Measurements from ENCODE around the gene TIRAP. TPM values are rescaled to one million over a fixed set of nuclear protein-coding genes. Genes with fewer than 3 reads are reported as not detected.
"Not testable (repeated sequence)": the region's sequence is repeated elsewhere in the genome, so short reads cannot be mapped to it uniquely, and the experiment has no call there.

The TIRAP gene
- total RNA-seq, 4 donors from 2014 or later = 4.5 to 5.8 (median 5.6) TPM

- in situ Hi-C loops (cut with MboI; ENCODE audit: low sequenced_read_pairs in 4 of 4) (loop anchor here in 1 of 4 donors (25.0 kb wide), 1 partner anchor 179 kb away; no protein-coding TSS in a partner anchor), intact Hi-C loops (cut with DNase I; ENCODE audit: low total_unique reads) (loop anchor here (5.0 kb wide), 1 partner anchor 49 kb away; the partner anchor contains the start of gene ST3GAL4)
- peak; percentile 49 to 59 for ATAC-seq
- TF ChIP-seq POLR2A (IDR thresholded peaks at IDR 0.05) = no peak
- TF ChIP-seq, protein P1, sequence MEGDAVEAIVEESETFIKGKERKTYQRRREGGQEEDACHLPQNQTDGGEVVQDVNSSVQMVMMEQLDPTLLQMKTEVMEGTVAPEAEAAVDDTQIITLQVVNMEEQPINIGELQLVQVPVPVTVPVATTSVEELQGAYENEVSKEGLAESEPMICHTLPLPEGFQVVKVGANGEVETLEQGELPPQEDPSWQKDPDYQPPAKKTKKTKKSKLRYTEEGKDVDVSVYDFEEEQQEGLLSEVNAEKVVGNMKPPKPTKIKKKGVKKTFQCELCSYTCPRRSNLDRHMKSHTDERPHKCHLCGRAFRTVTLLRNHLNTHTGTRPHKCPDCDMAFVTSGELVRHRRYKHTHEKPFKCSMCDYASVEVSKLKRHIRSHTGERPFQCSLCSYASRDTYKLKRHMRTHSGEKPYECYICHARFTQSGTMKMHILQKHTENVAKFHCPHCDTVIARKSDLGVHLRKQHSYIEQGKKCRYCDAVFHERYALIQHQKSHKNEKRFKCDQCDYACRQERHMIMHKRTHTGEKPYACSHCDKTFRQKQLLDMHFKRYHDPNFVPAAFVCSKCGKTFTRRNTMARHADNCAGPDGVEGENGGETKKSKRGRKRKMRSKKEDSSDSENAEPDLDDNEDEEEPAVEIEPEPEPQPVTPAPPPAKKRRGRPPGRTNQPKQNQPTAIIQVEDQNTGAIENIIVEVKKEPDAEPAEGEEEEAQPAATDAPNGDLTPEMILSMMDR (IDR thresholded peaks at IDR 0.05 in 4 of 5, conservative IDR thresholded peaks at IDR 0.05 in 1 of 5) = no peak
- no peaks in the 10 kb centered on the region for H3K36me3 ChIP-seq
- DNase-seq = peak in 1 of 2 donors; percentile 45
- H3K4me1 ChIP-seq = peaks cover 22 to 42% of the 10 kb centered on the region in 2 donors
- no peaks in the 10 kb centered on the region for H3K27me3 ChIP-seq
- H3K27ac ChIP-seq = peak overlapping the region; percentile 67 to 79 (median 76)
- H3K4me3 ChIP-seq = peak overlapping the region in 2 of 4 donors; percentile 3 to 13
- no peaks in the 10 kb centered on the region for H3K9me3 ChIP-seq
Observed at GRCh38 chr11:126308271-126308671, 25.4 kb downstream of the TIRAP start.

- not testable (repeated sequence) for ATAC-seq, H3K27me3 ChIP-seq, H3K36me3 ChIP-seq, DNase-seq, H3K9me3 ChIP-seq
- intact Hi-C loops (cut with DNase I; ENCODE audit: low total_unique reads) = loop anchor here (5.0 kb wide), 1 partner anchor 49 kb away; the partner anchor contains the start of gene ST3GAL4
- Histone ChIP-seq H3K4me1 (peaks cover 22 to 38% of the 10 kb centered on the region in 2 donors), H3K4me3 (peak overlapping the region in 2 of 4 donors; percentile 3 to 13), H3K27ac (peak overlapping the region; percentile 67 to 79 (median 76))
- in situ Hi-C loops (cut with MboI; ENCODE audit: low sequenced_read_pairs in 4 of 4) = loop anchor here in 1 of 4 donors (25.0 kb wide), 1 partner anchor 179 kb away; no protein-coding TSS in a partner anchor
Observed at GRCh38 chr11:126308771-126309170, 25.9 kb downstream of the TIRAP start.

DNA sequence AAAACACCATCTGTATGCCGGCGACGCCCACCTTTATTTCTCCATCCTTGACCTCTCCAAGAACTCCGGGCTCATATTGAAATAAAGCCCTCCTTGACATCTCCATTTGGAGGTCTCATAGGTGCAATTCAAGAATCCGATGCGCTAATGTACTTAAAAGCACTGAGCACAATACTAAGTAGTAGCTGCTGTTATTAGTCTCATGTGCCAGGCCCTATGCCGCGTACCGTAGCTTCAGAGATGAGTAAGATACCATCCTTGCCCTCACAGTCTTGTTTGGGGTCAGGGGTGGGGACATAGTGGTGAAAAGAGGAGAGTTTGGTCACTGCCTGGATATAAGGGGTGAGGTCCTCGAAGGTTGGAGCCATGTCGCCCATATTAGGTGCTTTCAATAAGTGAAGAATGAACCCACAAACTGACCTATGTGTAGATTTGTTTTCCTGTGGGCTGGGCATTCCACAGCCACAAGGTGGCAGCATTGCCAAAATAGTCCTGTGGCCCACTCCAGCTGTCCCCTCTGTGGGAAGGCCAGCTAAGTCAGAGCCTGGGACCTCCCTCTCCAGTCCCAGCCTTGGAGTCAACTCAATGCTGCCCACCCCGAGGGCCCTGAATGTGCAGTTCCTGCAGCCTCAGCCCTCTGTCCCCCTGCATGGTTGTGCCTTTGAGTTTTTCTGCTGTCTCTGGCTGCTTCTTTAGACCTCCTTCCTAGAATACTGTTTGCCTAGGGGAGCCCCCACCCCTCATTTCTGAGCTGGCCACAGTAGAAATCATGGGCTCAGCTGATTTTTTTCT is 27.5 kb downstream of the TIRAP start:
- no peak for TF ChIP-seq POLR2A (IDR thresholded peaks at IDR 0.05)
- TF ChIP-seq, protein P1 (IDR thresholded peaks at IDR 0.05 in 4 of 5, conservative IDR thresholded peaks at IDR 0.05 in 1 of 5) = peak; percentile 67 to 89 (median 80)
- Histone ChIP-seq H3K27ac (peak overlapping the region in 3 of 4 donors; percentile 23 to 79 (median 43)), H3K9me3 (no peaks in the 10 kb centered on the region), H3K4me1 (peaks cover 16 to 29% of the 10 kb centered on the region in 2 donors), H3K36me3 (peaks cover 0 to 7% of the 10 kb centered on the region in 2 donors), H3K4me3 (no peak overlapping the region), H3K27me3 (no peaks in the 10 kb centered on the region)
- ATAC-seq (peak; percentile 73 to 75), DNase-seq (peak; percentile 53 to 69)
- intact Hi-C loops (cut with DNase I; ENCODE audit: low total_unique reads) (loop anchor here (1.0 to 10.0 kb wide), 3 partner anchors 59 to 684 kb away; no protein-coding TSS in a partner anchor), in situ Hi-C loops (cut with MboI; ENCODE audit: low sequenced_read_pairs in 4 of 4) (loop anchor here (10.0 to 25.0 kb wide), 3 partner anchors 164 to 177 kb away; no protein-coding TSS in a partner anchor)

GRCh38 chr11:126310992-126311310 is 28.1 kb downstream of the TIRAP start:
- no peak for ATAC-seq
- intact Hi-C loops (cut with DNase I; ENCODE audit: low total_unique reads) = loop anchor here (1.0 to 10.0 kb wide), 3 partner anchors 58 to 684 kb away; no protein-coding TSS in a partner anchor
- Histone ChIP-seq H3K4me1 (peaks cover 16 to 25% of the 10 kb centered on the region in 2 donors), H3K9me3 (no peaks in the 10 kb centered on the region), H3K27me3 (no peaks in the 10 kb centered on the region), H3K27ac (peak overlapping the region in 1 of 4 donors; percentile 23), H3K4me3 (no peak overlapping the region), H3K36me3 (peaks cover 0 to 7% of the 10 kb centered on the region in 2 donors)
- in situ Hi-C loops (cut with MboI; ENCODE audit: low sequenced_read_pairs in 4 of 4) = loop anchor here (10.0 to 25.0 kb wide), 3 partner anchors 164 to 176 kb away; no protein-coding TSS in a partner anchor
- no peak for DNase-seq
- TF ChIP-seq, protein P1 (IDR thresholded peaks at IDR 0.05 in 4 of 5, conservative IDR thresholded peaks at IDR 0.05 in 1 of 5) = no peak
- TF ChIP-seq POLR2A (IDR thresholded peaks at IDR 0.05) = no peak

Measured in gastrocnemius medialis (tissue), 4 donors.